Stimulated activated naive CD4-positive, alpha-beta T cell (primary cell): ENCODE measurements around the gene BICRAL.
A peak's percentile ranks its signal among the peaks of the same experiment; 100 is the strongest.

Experiments used
- DNase-seq, 6 experiments: peaks; one replicate each; lab custom pipeline; 2025; lab: John Stamatoyannopoulos, UW

The BICRAL gene

DNA sequence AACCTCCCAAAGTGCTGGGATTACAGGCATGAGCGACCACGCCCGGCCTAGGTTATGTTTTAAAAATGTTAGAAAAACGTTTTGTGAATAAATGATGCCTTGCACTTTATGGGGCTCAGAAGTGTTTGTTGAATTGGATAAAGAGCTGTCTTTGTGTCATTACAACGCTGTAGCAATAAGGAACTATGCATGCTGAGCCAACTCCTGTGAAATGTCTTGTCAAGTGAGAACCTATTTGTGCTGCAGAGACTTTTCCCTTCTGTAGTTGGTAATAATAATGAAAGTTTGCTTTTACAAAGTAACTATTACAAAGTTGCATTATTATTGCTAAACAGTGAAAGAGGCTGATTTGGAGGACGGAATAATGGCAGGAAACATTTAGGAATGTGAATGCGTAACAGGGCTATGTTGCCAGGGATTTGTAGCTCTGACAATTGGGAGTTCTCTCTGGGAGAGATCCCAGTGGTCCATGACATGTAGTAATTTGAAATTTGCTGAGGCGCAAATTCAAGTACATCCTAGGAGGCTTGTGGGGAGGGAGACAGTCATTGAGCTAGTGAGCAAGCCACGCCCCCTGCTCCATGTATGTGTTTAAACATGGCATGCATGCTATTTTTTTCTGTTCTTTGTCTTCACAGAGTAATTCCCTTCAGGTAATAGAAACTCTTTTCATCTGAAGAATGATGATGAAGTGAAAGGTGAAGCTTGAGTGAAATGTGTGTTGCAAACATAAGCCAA lies 16.8 kb upstream of the BICRAL start:
- no peak for DNase-seq

DNA sequence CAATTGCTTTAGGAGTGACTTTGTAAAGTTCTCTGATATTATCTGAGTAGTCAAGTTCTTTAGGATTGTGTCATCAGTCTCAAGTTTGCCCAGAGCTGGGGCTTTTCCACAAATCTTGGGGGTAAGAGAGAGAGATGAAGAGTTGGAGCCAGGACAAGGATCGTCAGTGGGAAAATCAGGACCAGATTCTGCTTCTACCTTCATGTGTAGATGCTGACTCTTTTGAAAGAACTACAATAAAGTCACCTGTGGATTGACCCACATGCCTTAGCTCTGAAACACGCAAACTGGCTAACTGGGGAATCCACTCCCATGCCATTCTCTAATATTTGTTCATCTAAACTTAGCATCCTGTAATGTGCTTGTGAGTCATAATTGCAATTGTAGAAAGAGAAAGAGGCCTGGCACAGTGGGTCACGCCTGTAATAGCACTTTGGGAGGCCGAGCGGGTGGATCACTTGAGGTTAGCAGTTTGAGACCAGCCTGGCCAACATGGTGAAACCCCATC lies 15.6 kb upstream of the BICRAL start:
- no peak for DNase-seq

DNA sequence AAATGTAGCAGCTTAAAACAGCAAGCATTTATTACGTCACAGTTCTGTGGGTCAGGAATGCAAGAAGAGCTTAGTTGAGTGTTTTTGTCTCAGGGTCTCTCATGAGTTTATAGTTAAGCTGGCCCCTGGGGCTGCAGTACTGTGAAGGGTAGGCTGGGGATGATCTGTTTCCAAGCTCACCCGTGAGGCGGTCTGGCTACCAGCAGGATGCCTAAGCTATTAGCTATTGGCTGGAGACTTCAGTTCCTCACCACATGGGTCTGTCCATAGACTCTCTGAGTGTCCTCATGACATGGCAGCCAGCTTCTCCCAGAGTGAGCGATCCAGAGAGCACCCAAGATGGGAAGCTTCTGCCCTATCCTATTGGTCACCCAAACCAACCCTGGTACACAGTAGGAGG lies 12.8 kb upstream of the BICRAL start:
- no peak for DNase-seq

DNA sequence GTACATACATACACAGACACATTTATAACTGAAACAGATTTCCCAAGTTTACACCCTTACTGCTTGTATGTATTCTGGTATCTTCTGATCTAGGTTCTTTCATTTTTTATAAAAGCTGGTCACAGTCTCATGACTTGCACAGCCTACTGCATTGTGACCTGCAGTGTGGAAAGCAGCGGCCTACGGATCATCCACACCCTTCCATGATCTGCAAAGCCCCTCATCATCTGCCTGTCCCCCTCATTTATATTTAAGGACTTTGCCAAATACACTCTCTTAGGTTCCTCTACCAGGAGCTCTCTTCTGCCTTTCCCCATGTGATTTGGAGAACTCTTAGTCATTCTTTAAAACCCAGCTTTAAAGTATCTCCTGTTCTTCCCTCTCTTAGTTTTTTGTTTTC lies 12.0 kb upstream of the BICRAL start:
- no peak for DNase-seq

DNA sequence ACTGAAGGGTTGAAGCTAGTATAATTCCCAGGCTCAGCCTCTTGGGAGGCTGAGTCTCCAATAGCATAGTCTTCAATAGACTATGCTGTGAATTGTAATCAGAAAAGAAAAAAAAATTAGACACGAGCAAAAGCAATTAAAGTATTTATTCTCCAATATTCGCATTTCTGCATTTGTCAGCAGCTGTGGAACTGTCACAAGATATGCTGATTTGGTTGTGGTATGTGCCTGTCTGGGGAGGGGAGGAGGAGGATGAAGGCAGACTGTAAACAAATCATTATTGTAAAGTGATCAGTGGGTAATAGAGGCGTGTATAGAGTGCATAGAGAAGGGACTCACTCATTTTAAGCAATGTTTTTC lies 10.1 kb upstream of the BICRAL start:
- DNase-seq = peak in 3 of 6 experiments; percentile 22 to 63 (median 30)

DNA sequence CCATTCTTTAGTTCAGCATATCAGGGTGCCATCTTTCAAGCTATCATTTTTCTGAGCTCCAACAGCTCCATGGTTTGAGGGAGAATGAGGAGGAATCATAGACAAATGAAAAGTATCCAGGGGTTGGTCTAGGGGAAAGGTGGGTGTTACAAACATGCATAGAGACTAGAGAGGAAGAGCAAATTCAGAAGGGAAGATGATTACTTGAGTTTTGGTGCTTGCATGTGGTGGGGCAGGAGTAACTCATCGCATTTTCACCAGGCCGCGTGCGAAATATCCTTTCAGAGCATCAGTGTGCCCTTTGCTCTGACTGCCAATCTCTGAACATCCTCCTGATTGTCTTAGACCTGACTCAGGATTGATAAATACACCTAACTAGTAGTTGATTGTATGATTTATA lies 7.7 kb upstream of the BICRAL start:
- peak in 4 of 6 experiments; percentile 10 to 47 (median 28) for DNase-seq

DNA sequence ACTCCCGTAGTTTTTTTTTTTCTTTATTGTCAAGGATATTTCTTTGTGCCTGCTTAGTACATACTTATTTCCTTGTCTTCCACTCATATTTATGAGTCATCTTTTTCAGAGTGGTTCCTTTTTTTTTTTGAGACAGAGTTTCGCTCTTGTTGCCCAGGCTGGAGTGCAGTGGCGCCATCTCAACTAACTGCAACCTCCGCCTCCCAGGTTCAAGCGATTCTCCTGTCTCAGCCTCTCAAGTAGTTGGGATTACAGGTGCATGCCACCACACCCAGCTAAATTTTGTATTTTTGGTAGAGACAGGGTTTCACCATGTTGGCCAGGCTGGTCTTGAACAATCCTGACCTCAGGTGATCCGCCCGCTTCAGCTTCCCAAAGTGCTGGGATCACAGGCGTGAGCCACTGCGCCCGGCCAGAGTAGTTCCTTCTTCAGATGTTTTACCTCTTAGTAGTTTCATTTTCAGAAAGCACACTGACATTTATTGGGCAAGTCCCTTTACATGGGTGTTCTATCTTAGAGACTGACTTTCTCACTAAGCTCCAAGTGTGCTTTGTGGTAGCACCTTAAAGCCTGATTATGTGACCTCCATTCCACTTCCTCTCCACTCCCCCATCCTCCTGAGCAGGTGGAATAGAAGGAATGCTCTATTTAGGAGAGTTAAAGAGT lies 6.9 kb upstream of the BICRAL start:
- peak in 5 of 6 experiments; percentile 17 to 62 (median 49) for DNase-seq

DNA sequence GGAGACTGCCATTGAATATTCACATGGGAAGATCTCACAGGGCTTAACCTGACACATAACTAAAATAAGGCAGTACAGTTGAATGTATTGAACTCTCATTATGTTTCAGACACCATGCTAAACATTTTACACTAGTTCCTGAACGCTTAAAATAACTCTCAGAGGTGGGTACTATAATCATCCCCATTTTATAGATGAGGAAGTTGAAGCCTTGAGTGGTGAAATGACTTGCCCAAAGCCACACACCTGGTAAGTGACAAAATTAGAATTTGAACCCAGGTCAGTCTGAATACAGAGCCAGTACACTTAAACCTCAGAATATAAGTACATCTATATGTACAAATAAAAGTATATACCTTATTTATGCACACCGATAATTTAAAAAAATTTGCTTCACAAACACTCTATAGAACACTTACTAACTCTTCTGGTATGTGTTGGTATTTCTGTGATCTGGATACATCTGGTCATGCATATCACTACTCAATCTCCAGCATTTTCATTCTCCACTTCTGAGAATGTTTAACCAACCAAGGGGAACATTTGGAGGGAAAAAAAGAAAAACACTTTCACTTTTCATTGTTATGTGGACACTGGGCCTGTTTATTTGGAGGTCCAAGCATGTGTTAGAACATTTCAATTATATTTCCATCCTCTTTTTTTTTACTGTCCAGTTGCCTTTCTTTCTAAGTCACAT lies 4.6 kb upstream of the BICRAL start:
- DNase-seq = no peak

DNA sequence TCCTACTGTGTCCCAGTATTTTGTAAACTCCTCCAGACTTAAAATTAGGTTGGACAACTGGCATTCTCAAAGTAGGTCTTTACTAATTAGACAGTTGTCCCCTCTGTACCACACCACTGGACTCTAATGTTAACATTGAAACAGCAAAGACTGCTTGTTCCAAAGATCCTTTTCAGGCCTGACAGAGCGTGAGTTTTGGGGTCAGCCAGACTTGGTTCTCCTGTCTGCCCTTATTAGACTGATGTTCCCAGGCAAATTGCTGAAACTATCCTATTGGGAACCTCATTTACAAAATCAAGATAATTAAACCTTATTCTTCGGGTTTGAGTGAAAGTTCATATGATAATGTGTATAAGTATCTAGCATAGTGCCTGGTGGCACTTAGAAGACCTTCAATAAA lies 3.7 kb upstream of the BICRAL start:
- DNase-seq = no peak

DNA sequence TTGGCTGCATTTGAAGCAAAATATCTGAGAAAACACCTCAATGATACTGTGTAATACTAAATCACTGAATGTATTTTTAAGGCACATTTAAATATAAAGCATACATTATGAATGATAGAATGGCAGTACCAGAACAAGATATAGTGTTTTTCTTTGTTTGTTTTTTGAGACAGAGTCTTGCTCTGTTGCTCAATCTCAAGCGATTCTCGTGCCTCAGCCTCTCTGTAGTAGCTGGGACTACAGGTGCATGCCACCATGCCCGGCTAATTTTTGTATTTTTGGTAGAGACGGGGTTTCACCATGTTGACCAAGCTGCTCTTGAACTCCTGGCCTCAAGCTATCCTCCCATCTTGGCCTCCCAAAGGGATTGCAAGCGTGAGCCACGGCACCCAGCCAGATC lies 2.3 kb upstream of the BICRAL start:
- no peak for DNase-seq

DNA sequence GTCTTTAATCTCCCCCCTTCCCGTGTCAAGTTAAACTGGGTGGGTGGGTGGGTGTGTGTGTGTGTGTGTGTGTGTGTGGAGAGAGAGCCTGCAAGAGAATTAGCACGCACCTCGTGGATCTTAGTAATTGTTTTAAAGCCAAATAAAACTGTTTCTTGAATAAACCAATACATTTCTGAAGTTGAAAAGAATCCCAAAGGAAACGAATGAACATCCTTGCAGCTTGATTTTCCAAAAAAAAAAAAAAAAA lies 381 bp upstream of the BICRAL start:
- peak in 2 of 6 experiments; percentile 51 to 56 for DNase-seq

DNA sequence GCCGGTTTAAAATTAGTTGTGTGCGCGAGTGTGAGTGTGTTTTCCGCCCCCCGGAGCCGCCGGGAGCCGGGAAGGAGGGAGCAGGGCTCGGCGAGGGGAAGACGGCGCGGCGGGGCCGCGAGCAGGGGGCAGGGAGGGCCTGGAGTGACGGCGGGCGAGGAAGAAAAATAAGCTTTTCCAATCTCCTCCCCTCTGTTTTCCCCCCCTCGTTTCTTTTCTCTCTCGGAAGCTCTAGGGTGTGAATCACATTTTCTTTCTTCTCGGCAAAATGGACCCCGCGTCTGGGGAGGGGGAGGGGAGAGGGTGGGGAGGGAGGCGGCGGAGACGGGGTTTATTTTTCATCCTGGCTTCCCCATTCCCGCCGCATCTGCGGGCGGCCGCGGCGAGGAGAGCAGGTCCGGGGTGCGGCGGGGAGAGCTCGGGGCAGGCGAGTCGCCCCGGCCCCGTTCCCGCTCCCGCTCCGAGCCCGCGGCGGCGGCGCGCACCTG lies 881 bp downstream of the BICRAL start:
- peak; percentile 75 to 94 (median 84) for DNase-seq

DNA sequence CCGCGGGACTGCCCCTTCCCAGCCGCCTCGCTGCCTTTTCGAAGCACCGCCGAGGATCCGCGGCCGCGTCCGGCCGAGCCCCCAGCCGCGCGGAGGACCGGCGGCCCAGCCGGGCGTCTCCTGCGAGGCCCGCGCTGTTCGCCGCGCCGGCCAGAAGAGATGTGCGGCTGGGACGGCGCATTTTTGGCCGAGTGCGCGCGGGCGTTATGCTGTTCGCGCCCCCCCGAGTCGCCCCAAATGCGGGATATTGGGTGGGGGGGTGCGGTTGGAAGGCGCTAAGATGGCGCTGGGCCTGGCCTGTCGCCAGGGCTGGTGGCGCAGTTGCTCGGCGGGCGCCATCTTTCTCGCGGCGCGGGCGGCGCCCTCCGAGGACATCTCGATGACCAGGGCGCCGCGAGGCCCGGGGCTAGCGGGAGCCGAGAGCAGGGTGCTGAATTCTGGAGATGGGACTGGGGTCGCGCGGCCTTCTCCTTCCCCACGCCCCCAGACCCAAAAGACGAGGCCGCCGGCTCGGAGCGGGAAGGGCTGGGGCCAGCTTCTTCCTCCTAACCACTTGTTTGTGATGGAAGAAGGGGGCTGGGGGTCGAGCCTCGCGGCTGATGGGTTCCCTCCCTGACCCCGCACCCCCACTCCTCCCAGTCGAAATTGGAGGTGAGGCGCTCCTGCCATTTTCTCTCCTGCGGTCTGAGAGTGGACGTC lies 1.5 kb downstream of the BICRAL start:
- DNase-seq = peak; percentile 68 to 96 (median 79)

DNA sequence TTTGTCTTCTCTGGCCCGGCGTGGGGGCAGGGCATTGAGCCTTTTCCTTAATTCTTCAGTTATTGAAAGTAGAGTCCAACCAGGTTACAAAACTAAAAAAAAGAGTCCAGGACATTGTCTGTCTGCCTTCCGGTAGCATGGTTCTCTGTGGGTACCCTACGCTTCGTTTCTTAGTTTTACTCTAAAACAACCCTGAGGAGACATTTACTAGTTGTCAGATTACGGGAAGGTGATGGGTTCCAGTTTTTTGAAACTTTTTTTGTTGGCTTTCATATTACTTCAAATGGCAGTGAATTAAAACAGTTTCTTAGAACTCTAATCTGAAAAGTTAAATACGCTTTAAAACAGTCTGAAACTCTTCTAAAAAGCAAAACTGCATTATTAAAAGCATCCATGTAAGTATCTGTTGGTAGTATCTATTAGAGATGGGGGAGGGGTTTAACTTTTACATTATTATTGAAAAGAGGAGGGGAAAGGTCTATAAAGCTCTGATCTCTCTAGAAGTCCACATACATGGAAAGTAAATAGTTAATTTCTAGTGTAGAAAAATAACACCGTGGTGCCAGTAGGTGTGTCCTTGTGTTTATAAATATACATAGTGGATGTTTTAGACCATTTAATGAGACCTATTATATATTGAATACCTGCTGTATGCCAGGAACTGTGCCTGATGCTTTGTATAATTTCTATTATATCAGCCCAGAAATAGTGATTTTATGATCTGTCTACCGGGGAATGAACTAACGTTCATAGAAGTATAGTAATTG lies 2.2 kb downstream of the BICRAL start:
- peak in 2 of 6 experiments; percentile 60 to 74 for DNase-seq

DNA sequence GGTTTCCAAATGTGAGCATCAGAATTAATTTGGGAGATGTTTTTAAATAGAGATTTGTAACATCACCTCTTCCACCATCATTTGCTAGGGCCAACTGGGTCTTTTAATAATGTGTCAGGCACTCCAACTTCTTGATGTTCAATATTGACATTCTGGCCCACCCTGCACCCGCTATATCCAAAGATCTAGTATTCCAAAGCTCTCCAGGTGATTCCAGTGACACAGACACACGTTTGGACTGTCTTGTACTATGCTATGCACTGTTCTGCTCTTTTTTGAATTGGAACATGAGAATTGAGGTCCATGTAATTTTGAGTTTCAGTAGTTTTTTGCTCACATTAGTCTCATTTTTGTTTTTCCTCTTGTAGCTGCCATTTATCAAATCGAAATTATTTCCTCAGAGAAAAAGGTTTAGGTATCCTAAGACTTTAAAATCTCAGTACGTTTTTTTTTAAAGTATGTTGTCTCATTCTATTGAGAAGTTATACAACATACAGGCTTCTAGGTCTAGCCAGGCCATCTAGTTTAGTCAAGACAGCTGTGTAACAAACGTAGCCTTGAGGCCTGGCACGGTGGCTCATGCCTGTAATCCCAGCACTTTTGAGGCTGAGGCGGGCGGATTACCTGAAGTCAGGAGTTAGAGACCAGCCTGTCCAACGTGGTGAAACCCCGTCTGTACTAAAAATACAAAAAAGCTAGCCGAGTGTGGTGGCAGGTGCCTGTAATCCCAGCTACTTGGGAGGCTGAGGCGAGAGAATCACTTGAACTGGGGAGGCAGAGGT lies 3.1 kb downstream of the BICRAL start:
- DNase-seq = peak in 2 of 6 experiments; percentile 26 to 54

DNA sequence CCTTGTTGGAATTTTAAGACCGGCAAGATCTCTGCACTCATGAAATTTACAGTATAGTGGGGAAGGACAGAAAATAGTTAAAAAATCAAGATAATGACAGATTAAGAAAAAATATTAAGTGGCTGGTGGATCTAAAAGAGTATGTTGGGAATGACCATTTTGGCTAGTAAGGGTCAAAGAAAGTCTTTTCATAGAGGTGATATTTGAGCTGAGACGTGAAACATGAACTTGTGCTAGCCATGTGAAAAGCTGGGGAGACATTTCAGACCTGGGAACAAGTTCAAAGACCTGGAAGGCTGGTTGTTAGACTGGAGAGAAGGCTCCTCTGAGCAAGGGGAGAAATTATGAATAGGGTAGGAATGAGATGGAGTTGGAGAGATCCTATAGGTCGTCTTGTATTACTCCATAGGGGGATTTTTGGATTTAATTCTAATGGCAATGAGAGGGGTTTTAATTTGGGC lies 4.7 kb downstream of the BICRAL start:
- DNase-seq = no peak

DNA sequence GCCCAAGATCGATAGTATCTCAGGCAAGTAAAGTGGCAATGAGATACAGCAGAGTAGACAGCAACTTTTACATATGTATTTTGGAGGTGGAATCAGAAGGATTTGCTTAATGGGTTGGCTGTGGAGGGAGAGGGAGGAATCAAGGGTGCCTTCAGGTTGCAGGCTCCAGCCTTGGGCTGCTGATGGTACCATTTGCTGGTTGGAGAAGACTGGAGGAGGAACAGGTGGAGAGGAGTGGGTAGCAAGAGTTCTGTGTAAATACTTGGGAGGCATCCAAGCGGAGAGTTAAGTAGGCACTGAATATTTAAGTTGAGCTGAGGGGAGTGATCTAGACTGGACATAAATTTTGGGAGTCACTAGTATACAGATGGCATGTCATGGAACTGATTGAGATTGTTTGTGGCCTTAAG lies 5.2 kb downstream of the BICRAL start:
- DNase-seq = no peak

DNA sequence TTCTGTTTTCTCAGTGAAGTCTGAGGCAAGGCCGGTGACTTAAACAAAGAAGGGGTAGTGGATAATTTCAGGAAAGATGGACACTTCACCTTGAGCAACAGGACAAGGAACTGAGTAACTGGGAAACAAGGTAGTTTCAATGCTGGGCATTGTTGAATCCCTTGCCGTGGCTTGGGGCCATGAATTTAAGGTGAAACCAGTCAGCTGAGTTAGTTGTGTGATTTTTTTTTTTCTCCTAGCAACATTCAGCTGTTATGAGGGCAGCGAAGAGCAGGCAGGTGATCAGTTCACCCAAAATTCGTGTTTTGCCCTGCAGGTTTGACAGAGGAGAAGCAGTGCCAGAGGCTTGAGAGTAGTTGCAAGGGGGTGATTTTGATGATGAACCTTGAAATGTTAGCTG lies 6.8 kb downstream of the BICRAL start:
- DNase-seq = peak in 1 of 6 experiments; percentile 18

DNA sequence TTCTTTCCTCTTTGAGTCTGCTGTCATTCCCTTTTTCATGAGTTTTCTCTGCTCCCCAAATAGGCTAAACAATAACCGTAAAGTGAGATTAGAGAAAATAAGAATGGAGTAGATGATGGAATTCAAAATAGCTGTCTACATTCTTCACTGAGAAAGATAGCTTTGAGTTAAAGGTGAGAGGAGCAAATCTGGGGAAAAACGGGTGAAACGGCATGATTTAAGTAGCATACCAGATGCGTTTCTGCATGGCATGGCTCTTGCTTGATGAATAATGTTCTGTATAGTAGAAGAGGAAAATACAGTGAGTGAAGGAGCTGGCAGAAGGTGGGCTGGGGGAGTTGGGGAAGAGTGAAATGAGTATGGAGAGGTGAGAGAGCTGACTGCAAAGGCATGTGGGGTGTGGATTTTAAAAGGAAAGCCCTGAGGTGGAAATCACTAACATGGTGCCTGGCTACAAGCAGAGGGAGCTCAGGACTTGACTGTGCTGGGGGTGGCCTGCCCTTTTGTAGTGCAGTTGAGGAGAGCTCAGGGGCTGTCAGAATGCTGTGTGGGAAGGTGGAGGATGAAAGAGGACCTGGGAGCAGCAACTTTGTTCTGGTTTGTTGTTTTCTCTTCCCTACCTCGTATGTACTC lies 8.8 kb downstream of the BICRAL start:
- DNase-seq = peak in 1 of 6 experiments; percentile 12

DNA sequence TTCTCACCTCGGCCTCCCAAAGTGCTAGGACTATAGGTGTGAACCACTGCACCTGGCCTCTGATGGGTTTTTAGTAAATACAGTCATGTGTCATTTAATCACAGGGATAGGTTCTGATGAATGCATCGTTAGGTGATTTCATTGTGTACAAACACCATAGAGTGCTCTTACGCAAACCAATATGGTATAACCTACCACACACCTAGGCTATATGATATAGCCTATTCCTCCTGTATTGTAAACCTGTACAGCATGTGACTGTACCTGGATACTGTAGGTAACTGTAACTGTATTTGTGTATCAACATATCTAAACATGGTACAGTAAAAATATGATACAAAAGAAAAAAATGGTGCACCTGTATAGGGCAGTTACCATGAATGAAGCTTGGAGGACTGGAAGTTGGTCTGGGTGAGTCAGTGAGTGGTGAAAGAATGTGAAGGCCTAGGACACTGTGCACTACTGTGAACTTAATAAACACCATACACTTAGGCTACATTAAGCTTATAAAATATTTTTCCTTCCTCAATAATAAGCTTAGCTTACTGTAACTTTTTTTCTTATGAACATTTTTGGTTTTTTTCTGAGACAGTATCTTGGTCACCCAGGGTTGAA lies 10.0 kb downstream of the BICRAL start:
- no peak for DNase-seq
